Activated T-helper 1 cell treated with Interleukin-2 at 50 U/mL for 16 hours (primary cell): Measurements from ENCODE around the gene FAM13B.
"Not testable (repeated sequence)": the region's sequence is repeated elsewhere in the genome, so short reads cannot be mapped to it uniquely, and the experiment has no call there.

Experiments
- DNase-seq: peaks from one replicate; pipeline ENCODE4 v3.0.0-alpha.2; 2020; ENCODE audit warnings: low read depth

FAM13B gene

GRCh38 chr5:137960819-137961218 is 72.1 kb downstream of the FAM13B start:
- no peak for DNase-seq

- no peak for DNase-seq
Measured at GRCh38 chr5:137960141-137960540, 72.7 kb downstream of the FAM13B start.

GRCh38 chr5:137959488-137959887 is 73.4 kb downstream of the FAM13B start:
- DNase-seq, result no peak

- no peak for DNase-seq
Measured at GRCh38 chr5:137957948-137958347, 74.9 kb downstream of the FAM13B start.

- no peak for DNase-seq
Measured at GRCh38 chr5:137954131-137954879, 78.6 kb downstream of the FAM13B start.

- no peak for DNase-seq
Measured at GRCh38 chr5:137945825-137946224, 87.1 kb downstream of the FAM13B start.

GRCh38 chr5:137944280-137944679 is 88.6 kb downstream of the FAM13B start:
- DNase-seq, result not testable (repeated sequence)

- DNase-seq, result no peak
Measured at GRCh38 chr5:137939331-137939730, 93.5 kb downstream of the FAM13B start.

- DNase-seq, result no peak
Measured at GRCh38 chr5:137938751-137939143, 94.1 kb downstream of the FAM13B start.

- DNase-seq, result no peak
Measured at GRCh38 chr5:137937994-137938750, 94.7 kb downstream of the FAM13B start.

- no peak for DNase-seq
Measured at GRCh38 chr5:137935694-137936093, 97.2 kb downstream of the FAM13B start.

GRCh38 chr5:137935190-137935589 is 97.7 kb downstream of the FAM13B start:
- DNase-seq, result no peak

- no peak for DNase-seq
Measured at GRCh38 chr5:137933491-137933911, 99.4 kb downstream of the FAM13B start.

- DNase-seq, result no peak
Measured at GRCh38 chr5:137932800-137933199, 100.1 kb downstream of the FAM13B start.

- no peak for DNase-seq
Measured at GRCh38 chr5:137923856-137924255, 109.0 kb downstream of the FAM13B start.

- no peak for DNase-seq
Measured at GRCh38 chr5:137921931-137922330, 110.9 kb downstream of the FAM13B start.

- no peak for DNase-seq
Measured at GRCh38 chr5:137916923-137917322, 116.0 kb downstream of the FAM13B start.

GRCh38 chr5:137914758-137915157 is 118.1 kb downstream of the FAM13B start:
- no peak for DNase-seq

- DNase-seq, result no peak
Measured at GRCh38 chr5:137902408-137903133, 130.3 kb downstream of the FAM13B start.

GRCh38 chr5:137901011-137901817 is 131.7 kb downstream of the FAM13B start:
- DNase-seq, result no peak

- DNase-seq, result no peak
Measured at GRCh38 chr5:137899493-137899892, 133.4 kb downstream of the FAM13B start.

- DNase-seq, result no peak
Measured at GRCh38 chr5:137896560-137896959, 136.3 kb downstream of the FAM13B start.
